Measurements from ENCODE around the gene C1orf87. TPM values are rescaled to one million over a fixed set of nuclear protein-coding genes. Genes with fewer than 3 reads are reported as not detected.

Gene C1orf87
- total and polyA plus RNA-seq, 9 donors, result 0.31 to 1.2 (median 0.71) TPM

- H3K9me3 ChIP-seq (replicated peaks; ENCODE audit: control insufficient read depth, low read depth, low read length), result no peaks in the 10 kb centered on the region
- no peaks in the 10 kb centered on the region for H3K27me3 ChIP-seq (ENCODE audit: control insufficient read depth, insufficient read depth, low read length)
- H3K27ac ChIP-seq (ENCODE audit: low read length), result no peak overlapping the region
- H3K4me3 ChIP-seq (ENCODE audit: low read length), result no peak overlapping the region
- no peaks in the 10 kb centered on the region for H3K36me3 ChIP-seq (ENCODE audit: control insufficient read depth, insufficient read depth, low read length)
- no CpG with 5 or more reads among the region's 3 CpGs for WGBS (ENCODE audit: insufficient coverage)
- H3K4me1 ChIP-seq (ENCODE audit: control insufficient read depth, insufficient read depth, low read length), result no peaks in the 10 kb centered on the region
- DNase-seq, result no peak
These were observed 28.9 kb upstream of the C1orf87 start for GRCh38 chr1:60102267-60103061.

- peak; percentile 20 for DNase-seq
- H3K36me3 ChIP-seq (ENCODE audit: control insufficient read depth, insufficient read depth, low read length), result no peaks in the 10 kb centered on the region
- no peak overlapping the region for H3K4me3 ChIP-seq (ENCODE audit: low read length)
- H3K4me1 ChIP-seq (ENCODE audit: control insufficient read depth, insufficient read depth, low read length), result no peaks in the 10 kb centered on the region
- no peak overlapping the region for H3K27ac ChIP-seq (ENCODE audit: low read length)
- WGBS (ENCODE audit: insufficient coverage), result no CpG with 5 or more reads among the region's 2 CpGs
- no peaks in the 10 kb centered on the region for H3K27me3 ChIP-seq (ENCODE audit: control insufficient read depth, insufficient read depth, low read length)
- H3K9me3 ChIP-seq (replicated peaks; ENCODE audit: control insufficient read depth, low read depth, low read length), result no peaks in the 10 kb centered on the region
These were observed 27.9 kb upstream of the C1orf87 start for GRCh38 chr1:60101516-60101915.

GRCh38 chr1:60091195-60091715, 17.7 kb upstream of the C1orf87 start:
- WGBS (ENCODE audit: insufficient coverage), result no CpG with 5 or more reads among the region's 6 CpGs
- Histone ChIP-seq H3K27me3 (ENCODE audit: control insufficient read depth, insufficient read depth, low read length) (no peaks in the 10 kb centered on the region), H3K27ac (ENCODE audit: low read length) (peak overlapping the region; percentile 29), H3K4me1 (ENCODE audit: control insufficient read depth, insufficient read depth, low read length) (peaks cover 2% of the 10 kb centered on the region), H3K4me3 (ENCODE audit: low read length) (no peak overlapping the region), H3K36me3 (ENCODE audit: control insufficient read depth, insufficient read depth, low read length) (no peaks in the 10 kb centered on the region), H3K9me3 (replicated peaks; ENCODE audit: control insufficient read depth, low read depth, low read length) (no peaks in the 10 kb centered on the region)
- no peak for DNase-seq

- WGBS (ENCODE audit: insufficient coverage), result 29% methylated on average over 1 of the region's 2 CpGs
- DNase-seq, result peak; percentile 69
These were observed 17.1 kb upstream of the C1orf87 start for GRCh38 chr1:60090655-60091054.

GRCh38 chr1:60088620-60089155, 15.1 kb upstream of the C1orf87 start:
- Histone ChIP-seq H3K4me1 (ENCODE audit: control insufficient read depth, insufficient read depth, low read length) (peaks cover 2% of the 10 kb centered on the region), H3K27ac (ENCODE audit: low read length) (no peak overlapping the region), H3K27me3 (ENCODE audit: control insufficient read depth, insufficient read depth, low read length) (no peaks in the 10 kb centered on the region), H3K4me3 (ENCODE audit: low read length) (no peak overlapping the region), H3K36me3 (ENCODE audit: control insufficient read depth, insufficient read depth, low read length) (no peaks in the 10 kb centered on the region), H3K9me3 (replicated peaks; ENCODE audit: control insufficient read depth, low read depth, low read length) (no peaks in the 10 kb centered on the region)
- WGBS (ENCODE audit: insufficient coverage), result no CpG with 5 or more reads among the region's 5 CpGs
- peak; percentile 46 for DNase-seq

More at GRCh38 chr1:60090655-60091054, 17.1 kb upstream of the C1orf87 start:
- Histone ChIP-seq H3K36me3 (ENCODE audit: control insufficient read depth, insufficient read depth, low read length) (no peaks in the 10 kb centered on the region), H3K9me3 (replicated peaks; ENCODE audit: control insufficient read depth, low read depth, low read length) (no peaks in the 10 kb centered on the region), H3K4me3 (ENCODE audit: low read length) (no peak overlapping the region), H3K27ac (ENCODE audit: low read length) (peak overlapping the region; percentile 29), H3K4me1 (ENCODE audit: control insufficient read depth, insufficient read depth, low read length) (peaks cover 2% of the 10 kb centered on the region), H3K27me3 (ENCODE audit: control insufficient read depth, insufficient read depth, low read length) (no peaks in the 10 kb centered on the region)

GRCh38 chr1:60087681-60088080, 14.1 kb upstream of the C1orf87 start:
- Histone ChIP-seq H3K27ac (ENCODE audit: low read length) (no peak overlapping the region), H3K4me3 (ENCODE audit: low read length) (no peak overlapping the region), H3K9me3 (replicated peaks; ENCODE audit: control insufficient read depth, low read depth, low read length) (no peaks in the 10 kb centered on the region), H3K27me3 (ENCODE audit: control insufficient read depth, insufficient read depth, low read length) (no peaks in the 10 kb centered on the region), H3K36me3 (ENCODE audit: control insufficient read depth, insufficient read depth, low read length) (no peaks in the 10 kb centered on the region), H3K4me1 (ENCODE audit: control insufficient read depth, insufficient read depth, low read length) (peaks cover 2% of the 10 kb centered on the region)
- DNase-seq, result no peak

- Histone ChIP-seq H3K4me1 (ENCODE audit: control insufficient read depth, insufficient read depth, low read length) (peaks cover 4% of the 10 kb centered on the region), H3K4me3 (ENCODE audit: low read length) (no peak overlapping the region), H3K27ac (ENCODE audit: low read length) (no peak overlapping the region), H3K27me3 (ENCODE audit: control insufficient read depth, insufficient read depth, low read length) (peaks cover 17% of the 10 kb centered on the region), H3K9me3 (replicated peaks; ENCODE audit: control insufficient read depth, low read depth, low read length) (no peaks in the 10 kb centered on the region), H3K36me3 (ENCODE audit: control insufficient read depth, insufficient read depth, low read length) (no peaks in the 10 kb centered on the region)
- WGBS (ENCODE audit: insufficient coverage), result no CpG with 5 or more reads among the region's 4 CpGs
- DNase-seq, result no peak
These were observed 4.6 kb upstream of the C1orf87 start for GRCh38 chr1:60078182-60078581.

- Histone ChIP-seq H3K9me3 (replicated peaks; ENCODE audit: control insufficient read depth, low read depth, low read length) (no peaks in the 10 kb centered on the region), H3K4me1 (ENCODE audit: control insufficient read depth, insufficient read depth, low read length) (peaks cover 4% of the 10 kb centered on the region), H3K27ac (ENCODE audit: low read length) (no peak overlapping the region), H3K4me3 (ENCODE audit: low read length) (no peak overlapping the region), H3K36me3 (ENCODE audit: control insufficient read depth, insufficient read depth, low read length) (no peaks in the 10 kb centered on the region), H3K27me3 (ENCODE audit: control insufficient read depth, insufficient read depth, low read length) (peaks cover 18% of the 10 kb centered on the region)
- WGBS (ENCODE audit: insufficient coverage), result no CpG with 5 or more reads among the region's 1 CpG
- no peak for DNase-seq
These were observed 2.3 kb downstream of the C1orf87 start for GRCh38 chr1:60071296-60071695.

- no peak for DNase-seq
- H3K4me3 ChIP-seq (ENCODE audit: low read length), result no peak overlapping the region
- H3K27me3 ChIP-seq (ENCODE audit: control insufficient read depth, insufficient read depth, low read length), result peaks cover 13% of the 10 kb centered on the region
- H3K27ac ChIP-seq (ENCODE audit: low read length), result no peak overlapping the region
- peaks cover 4% of the 10 kb centered on the region for H3K4me1 ChIP-seq (ENCODE audit: control insufficient read depth, insufficient read depth, low read length)
- H3K9me3 ChIP-seq (replicated peaks; ENCODE audit: control insufficient read depth, low read depth, low read length), result no peaks in the 10 kb centered on the region
- whole genome bisulfite sequencing (ENCODE audit: insufficient coverage), result 100% methylated on average over 1 of the region's 1 CpG
- no peaks in the 10 kb centered on the region for H3K36me3 ChIP-seq (ENCODE audit: control insufficient read depth, insufficient read depth, low read length)
These were observed 3.9 kb downstream of the C1orf87 start for GRCh38 chr1:60069691-60070090.

GRCh38 chr1:60068393-60069045, 5.1 kb downstream of the C1orf87 start:
- H3K36me3 ChIP-seq (ENCODE audit: control insufficient read depth, insufficient read depth, low read length), result no peaks in the 10 kb centered on the region
- H3K4me3 ChIP-seq (ENCODE audit: low read length), result no peak overlapping the region
- peaks cover under 1% of the 10 kb centered on the region for H3K4me1 ChIP-seq (ENCODE audit: control insufficient read depth, insufficient read depth, low read length)
- no peaks in the 10 kb centered on the region for H3K9me3 ChIP-seq (replicated peaks; ENCODE audit: control insufficient read depth, low read depth, low read length)
- peak; percentile 59 for DNase-seq
- peaks cover 4% of the 10 kb centered on the region for H3K27me3 ChIP-seq (ENCODE audit: control insufficient read depth, insufficient read depth, low read length)
- no peak overlapping the region for H3K27ac ChIP-seq (ENCODE audit: low read length)
- WGBS (ENCODE audit: insufficient coverage), result no CpG with 5 or more reads among the region's 1 CpG

Measured in muscle of leg (tissue), 11 donors.